ENCODE measurements around the gene C22orf15. TPM values are rescaled to one million over a fixed set of nuclear protein-coding genes. Genes with fewer than 3 reads are reported as not detected.
"Not testable (repeated sequence)": the region's sequence is repeated elsewhere in the genome, so short reads cannot be mapped to it uniquely, and the experiment has no call there.

Gene C22orf15
- total RNA-seq, 1 experiment from 2014 or later: not detected

- intact Hi-C loops (cut with micrococcal nuclease): no loop called here
- Mint-ChIP-seq H3K36me3 (ENCODE audit: insufficient read depth, unreplicated experiment) (no peaks in the 10 kb centered on the region), H3K27me3 (ENCODE audit: insufficient read depth, unreplicated experiment) (no peaks in the 10 kb centered on the region), H3K9me3 (ENCODE audit: unreplicated experiment) (no peaks in the 10 kb centered on the region), H3K27ac (ENCODE audit: low read depth, unreplicated experiment) (no peak overlapping the region), H3K4me1 (ENCODE audit: insufficient read depth, unreplicated experiment) (no peaks in the 10 kb centered on the region), H3K4me3 (ENCODE audit: unreplicated experiment) (no peak overlapping the region)
- ChIA-PET POLR2A (interaction anchor here (0.6 kb wide), 1 partner anchor 497 kb away, joined by 3 read pairs; no protein-coding TSS in a partner anchor), CTCF (interaction anchor here (0.6 kb wide), 1 partner anchor 146 kb away, joined by 3 read pairs; no protein-coding TSS in a partner anchor)
- no TSS peak for BruUV-seq (replicated peaks)
- TF ChIP-seq, protein P1, sequence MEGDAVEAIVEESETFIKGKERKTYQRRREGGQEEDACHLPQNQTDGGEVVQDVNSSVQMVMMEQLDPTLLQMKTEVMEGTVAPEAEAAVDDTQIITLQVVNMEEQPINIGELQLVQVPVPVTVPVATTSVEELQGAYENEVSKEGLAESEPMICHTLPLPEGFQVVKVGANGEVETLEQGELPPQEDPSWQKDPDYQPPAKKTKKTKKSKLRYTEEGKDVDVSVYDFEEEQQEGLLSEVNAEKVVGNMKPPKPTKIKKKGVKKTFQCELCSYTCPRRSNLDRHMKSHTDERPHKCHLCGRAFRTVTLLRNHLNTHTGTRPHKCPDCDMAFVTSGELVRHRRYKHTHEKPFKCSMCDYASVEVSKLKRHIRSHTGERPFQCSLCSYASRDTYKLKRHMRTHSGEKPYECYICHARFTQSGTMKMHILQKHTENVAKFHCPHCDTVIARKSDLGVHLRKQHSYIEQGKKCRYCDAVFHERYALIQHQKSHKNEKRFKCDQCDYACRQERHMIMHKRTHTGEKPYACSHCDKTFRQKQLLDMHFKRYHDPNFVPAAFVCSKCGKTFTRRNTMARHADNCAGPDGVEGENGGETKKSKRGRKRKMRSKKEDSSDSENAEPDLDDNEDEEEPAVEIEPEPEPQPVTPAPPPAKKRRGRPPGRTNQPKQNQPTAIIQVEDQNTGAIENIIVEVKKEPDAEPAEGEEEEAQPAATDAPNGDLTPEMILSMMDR (IDR thresholded peaks at IDR 0.05; ENCODE audit: unreplicated experiment): no peak
- no peak for DNase-seq (ENCODE audit: unreplicated experiment)
These were observed 41.9 kb upstream of the C22orf15 start for GRCh38 chr22:23720855-23721254.

GRCh38 chr22:23722160-23722559 is 40.6 kb upstream of the C22orf15 start:
- H3K27ac Mint-ChIP-seq (ENCODE audit: low read depth, unreplicated experiment): no peak overlapping the region
- CTCF ChIA-PET: no interaction called here
- no peak for DNase-seq (ENCODE audit: unreplicated experiment)
- peaks cover 9% of the 10 kb centered on the region for H3K27me3 Mint-ChIP-seq (ENCODE audit: insufficient read depth, unreplicated experiment)
- POLR2A ChIA-PET: interaction anchor here (0.6 to 0.7 kb wide), 2 partner anchors 192 to 519 kb away, joined by 3 to 4 read pairs; no protein-coding TSS in a partner anchor
- intact Hi-C loops (cut with micrococcal nuclease): no loop called here
- no peaks in the 10 kb centered on the region for H3K36me3 Mint-ChIP-seq (ENCODE audit: insufficient read depth, unreplicated experiment)
- TF ChIP-seq, protein P1 (IDR thresholded peaks at IDR 0.05; ENCODE audit: unreplicated experiment): no peak
- H3K4me3 Mint-ChIP-seq (ENCODE audit: unreplicated experiment): no peak overlapping the region
- no TSS peak for BruUV-seq (replicated peaks)
- no peaks in the 10 kb centered on the region for H3K9me3 Mint-ChIP-seq (ENCODE audit: unreplicated experiment)
- H3K4me1 Mint-ChIP-seq (ENCODE audit: insufficient read depth, unreplicated experiment): no peaks in the 10 kb centered on the region

DNA sequence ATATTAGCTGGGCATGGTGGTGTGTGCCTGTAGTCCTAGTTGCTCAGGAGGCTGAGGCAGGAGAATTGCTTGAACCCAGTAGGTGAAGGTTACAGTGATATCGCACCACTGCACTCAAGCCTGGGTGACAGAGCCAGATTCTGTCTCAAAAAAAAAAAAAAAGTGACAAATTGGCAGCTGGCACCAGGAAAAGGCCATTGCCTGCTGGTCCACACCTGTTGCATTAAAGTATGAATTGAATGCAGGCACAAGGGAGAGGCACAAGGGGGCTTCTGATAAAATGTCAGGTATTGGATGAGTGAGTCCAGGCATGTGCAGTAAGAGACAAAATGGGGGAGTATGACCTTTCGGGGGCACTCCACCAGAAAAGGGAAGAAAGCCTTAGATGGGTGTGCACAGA is 40.1 kb upstream of the C22orf15 start:
- ChIA-PET CTCF (no interaction called here), POLR2A (interaction anchor here (0.6 to 0.7 kb wide), 2 partner anchors 191 to 519 kb away, joined by 3 to 4 read pairs; no protein-coding TSS in a partner anchor)
- TF ChIP-seq, protein P1 (IDR thresholded peaks at IDR 0.05; ENCODE audit: unreplicated experiment): no peak
- H3K4me3 Mint-ChIP-seq (ENCODE audit: unreplicated experiment): no peak overlapping the region
- no peak for DNase-seq (ENCODE audit: unreplicated experiment)
- H3K27me3 Mint-ChIP-seq (ENCODE audit: insufficient read depth, unreplicated experiment): peaks cover 10% of the 10 kb centered on the region
- H3K9me3 Mint-ChIP-seq (ENCODE audit: unreplicated experiment): no peaks in the 10 kb centered on the region
- H3K4me1 Mint-ChIP-seq (ENCODE audit: insufficient read depth, unreplicated experiment): no peaks in the 10 kb centered on the region
- no TSS peak for BruUV-seq (replicated peaks)
- intact Hi-C loops (cut with micrococcal nuclease): no loop called here
- no peaks in the 10 kb centered on the region for H3K36me3 Mint-ChIP-seq (ENCODE audit: insufficient read depth, unreplicated experiment)
- no peak overlapping the region for H3K27ac Mint-ChIP-seq (ENCODE audit: low read depth, unreplicated experiment)

DNA sequence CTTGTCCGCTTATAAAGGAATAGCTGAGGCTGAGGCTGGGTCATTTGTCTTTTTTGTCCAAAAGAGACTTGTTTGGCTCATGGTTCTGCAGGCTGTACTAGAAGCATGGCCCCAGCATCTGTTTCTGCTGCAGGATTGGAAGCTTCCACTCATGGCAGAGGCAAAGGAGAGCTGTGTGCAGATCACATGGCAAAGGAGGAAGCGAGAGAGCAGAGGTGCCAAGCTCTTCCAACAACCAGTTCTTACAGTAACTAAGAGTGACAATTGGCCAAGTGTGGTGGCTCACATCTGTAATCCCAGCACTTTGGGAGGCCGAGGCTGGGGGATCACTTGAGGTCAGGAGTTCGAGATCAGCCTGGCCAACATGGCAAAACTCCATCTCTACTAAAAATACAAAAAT is 34.7 kb upstream of the C22orf15 start:
- CTCF ChIA-PET; BruUV-seq (replicated peaks); intact Hi-C loops (cut with micrococcal nuclease): not testable (repeated sequence)

GRCh38 chr22:23737696-23738095 is 25.1 kb upstream of the C22orf15 start:
- Mint-ChIP-seq H3K27ac (ENCODE audit: low read depth, unreplicated experiment) (no peak overlapping the region), H3K9me3 (ENCODE audit: unreplicated experiment) (no peaks in the 10 kb centered on the region), H3K36me3 (ENCODE audit: insufficient read depth, unreplicated experiment) (peaks cover 5% of the 10 kb centered on the region), H3K27me3 (ENCODE audit: insufficient read depth, unreplicated experiment) (no peaks in the 10 kb centered on the region), H3K4me1 (ENCODE audit: insufficient read depth, unreplicated experiment) (no peaks in the 10 kb centered on the region), H3K4me3 (ENCODE audit: unreplicated experiment) (no peak overlapping the region)
- TF ChIP-seq, protein P1 (IDR thresholded peaks at IDR 0.05; ENCODE audit: unreplicated experiment): no peak
- ChIA-PET CTCF (interaction anchor here (0.6 kb wide), 1 partner anchor 966 kb away, joined by 4 read pairs; no protein-coding TSS in a partner anchor), POLR2A (no interaction called here)
- no TSS peak for BruUV-seq (replicated peaks)
- DNase-seq (ENCODE audit: unreplicated experiment): no peak
- intact Hi-C loops (cut with micrococcal nuclease): no loop called here

More for the DNA sequence above, 34.7 kb upstream of the C22orf15 start:
- not testable (repeated sequence) for H3K36me3 Mint-ChIP-seq (ENCODE audit: insufficient read depth, unreplicated experiment); H3K4me3 Mint-ChIP-seq (ENCODE audit: unreplicated experiment); H3K9me3 Mint-ChIP-seq (ENCODE audit: unreplicated experiment); H3K27me3 Mint-ChIP-seq (ENCODE audit: insufficient read depth, unreplicated experiment); H3K27ac Mint-ChIP-seq (ENCODE audit: low read depth, unreplicated experiment); DNase-seq (ENCODE audit: unreplicated experiment); H3K4me1 Mint-ChIP-seq (ENCODE audit: insufficient read depth, unreplicated experiment)
- POLR2A ChIA-PET: interaction anchor here (1.1 kb wide), 1 partner anchor 12 kb away, joined by 4 read pairs; no protein-coding TSS in a partner anchor

Measured in MCF 10A (cell line).